ENCODE data around the gene DENND1A. TPM values are rescaled to one million over a fixed set of nuclear protein-coding genes. Genes with fewer than 3 reads are reported as not detected.

DENND1A gene
- total RNA-seq, 1 donor from 2014 or later, result 37.3 TPM

DNA sequence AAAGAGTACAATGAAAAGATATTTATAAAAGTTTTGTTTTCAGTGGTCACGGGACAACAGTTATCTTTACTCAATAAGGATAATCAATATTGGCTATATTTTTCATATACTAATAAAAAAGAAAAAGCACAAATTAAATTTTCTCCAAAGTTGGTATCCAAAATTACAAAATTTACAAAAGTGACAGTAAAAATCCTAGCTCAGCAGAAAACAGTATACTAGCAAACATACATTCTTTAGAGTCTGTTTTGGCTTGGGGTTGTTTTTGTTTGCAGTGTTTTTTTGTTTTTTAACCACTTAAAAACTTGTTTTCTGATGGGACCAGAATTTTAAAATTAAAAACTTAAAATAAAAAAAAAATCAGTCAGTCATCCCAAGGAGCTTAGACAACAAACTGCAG is 183.2 kb downstream of the DENND1A start:
- Histone ChIP-seq H3K4me1 (peaks cover 2 to 13% of the 10 kb centered on the region in 2 donors), H3K36me3 (no peaks in the 10 kb centered on the region), H3K27ac (no peak overlapping the region), H3K27me3 (no peaks in the 10 kb centered on the region), H3K9me3 (no peaks in the 10 kb centered on the region), H3K4me3 (no peak overlapping the region)
- intact Hi-C loops (cut with DNase I), result no loop called here
- TF ChIP-seq, protein P1, sequence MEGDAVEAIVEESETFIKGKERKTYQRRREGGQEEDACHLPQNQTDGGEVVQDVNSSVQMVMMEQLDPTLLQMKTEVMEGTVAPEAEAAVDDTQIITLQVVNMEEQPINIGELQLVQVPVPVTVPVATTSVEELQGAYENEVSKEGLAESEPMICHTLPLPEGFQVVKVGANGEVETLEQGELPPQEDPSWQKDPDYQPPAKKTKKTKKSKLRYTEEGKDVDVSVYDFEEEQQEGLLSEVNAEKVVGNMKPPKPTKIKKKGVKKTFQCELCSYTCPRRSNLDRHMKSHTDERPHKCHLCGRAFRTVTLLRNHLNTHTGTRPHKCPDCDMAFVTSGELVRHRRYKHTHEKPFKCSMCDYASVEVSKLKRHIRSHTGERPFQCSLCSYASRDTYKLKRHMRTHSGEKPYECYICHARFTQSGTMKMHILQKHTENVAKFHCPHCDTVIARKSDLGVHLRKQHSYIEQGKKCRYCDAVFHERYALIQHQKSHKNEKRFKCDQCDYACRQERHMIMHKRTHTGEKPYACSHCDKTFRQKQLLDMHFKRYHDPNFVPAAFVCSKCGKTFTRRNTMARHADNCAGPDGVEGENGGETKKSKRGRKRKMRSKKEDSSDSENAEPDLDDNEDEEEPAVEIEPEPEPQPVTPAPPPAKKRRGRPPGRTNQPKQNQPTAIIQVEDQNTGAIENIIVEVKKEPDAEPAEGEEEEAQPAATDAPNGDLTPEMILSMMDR (IDR thresholded peaks at IDR 0.05), result no peak
- no peak for DNase-seq (ENCODE audit: low spot score in 2 of 2)

DNA sequence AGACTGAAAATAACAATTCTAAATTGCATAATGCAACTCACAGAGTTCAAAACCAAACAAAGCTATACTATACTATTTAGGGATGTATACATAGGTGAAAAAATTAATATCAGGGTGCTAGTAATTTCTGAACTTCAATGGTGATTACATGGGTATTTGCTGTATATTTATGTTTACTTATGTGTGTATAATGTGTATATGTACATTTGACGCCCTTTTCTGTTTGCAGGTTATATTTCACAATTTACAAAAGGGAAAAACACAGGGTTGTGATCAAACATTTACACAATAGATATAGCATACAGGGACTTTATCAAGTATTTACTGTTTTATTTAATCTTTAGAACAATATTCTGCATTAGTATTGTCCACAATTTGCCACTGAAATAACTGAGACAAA is 184.0 kb downstream of the DENND1A start:
- Histone ChIP-seq H3K27me3 (no peaks in the 10 kb centered on the region), H3K4me1 (peaks cover 3 to 13% of the 10 kb centered on the region in 2 donors), H3K36me3 (no peaks in the 10 kb centered on the region), H3K9me3 (no peaks in the 10 kb centered on the region), H3K27ac (no peak overlapping the region), H3K4me3 (no peak overlapping the region)
- intact Hi-C loops (cut with DNase I), result no loop called here
- no peak for DNase-seq (ENCODE audit: low spot score in 2 of 2)
- TF ChIP-seq, protein P1 (IDR thresholded peaks at IDR 0.05), result no peak

DNA sequence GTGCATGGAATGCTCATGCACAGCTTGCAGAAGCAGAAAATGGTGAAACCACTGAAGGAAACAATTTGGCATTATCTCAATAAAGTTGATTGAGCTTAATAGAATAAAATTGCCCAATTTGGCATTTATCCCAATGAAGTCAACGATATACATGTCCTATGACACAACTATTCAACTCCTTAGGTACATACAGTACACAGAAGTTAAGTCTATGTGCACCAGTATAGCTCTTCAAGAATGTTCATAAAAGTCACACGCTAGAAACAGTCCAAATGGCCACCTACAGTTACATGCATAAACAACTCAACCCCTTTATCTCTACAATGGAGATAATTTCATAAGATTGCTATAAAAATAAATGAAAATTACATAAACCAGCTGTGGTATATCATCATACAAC is 184.5 kb downstream of the DENND1A start:
- Histone ChIP-seq H3K4me3 (no peak overlapping the region), H3K9me3 (no peaks in the 10 kb centered on the region), H3K27ac (no peak overlapping the region), H3K27me3 (no peaks in the 10 kb centered on the region), H3K4me1 (peaks cover 3 to 13% of the 10 kb centered on the region in 2 donors), H3K36me3 (no peaks in the 10 kb centered on the region)
- intact Hi-C loops (cut with DNase I), result no loop called here
- TF ChIP-seq, protein P1 (IDR thresholded peaks at IDR 0.05), result no peak
- no peak for DNase-seq (ENCODE audit: low spot score in 2 of 2)

DNA sequence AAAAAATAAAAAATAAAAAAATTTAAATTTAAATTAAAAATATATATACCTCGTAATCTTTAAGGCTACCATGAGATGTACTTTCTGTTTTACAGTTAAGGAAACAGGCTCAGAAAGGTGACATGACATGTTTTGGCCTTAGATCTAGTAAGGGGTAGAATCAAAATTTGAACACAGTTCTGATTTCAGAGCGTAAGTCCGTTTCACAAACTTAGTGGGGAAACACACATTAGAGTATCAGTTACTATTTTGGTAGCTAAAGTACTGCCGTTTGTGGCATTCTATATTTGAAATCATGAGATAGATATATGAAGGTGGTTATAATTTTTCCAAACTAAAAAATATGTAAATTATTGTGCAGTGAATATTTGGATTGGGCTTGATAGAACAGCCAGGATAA is 186.2 kb downstream of the DENND1A start:
- peaks cover 3 to 13% of the 10 kb centered on the region in 2 donors for H3K4me1 ChIP-seq
- no peak overlapping the region for H3K4me3 ChIP-seq
- no peak for DNase-seq (ENCODE audit: low spot score in 2 of 2)
- no peaks in the 10 kb centered on the region for H3K9me3 ChIP-seq
- H3K36me3 ChIP-seq, result no peaks in the 10 kb centered on the region
- intact Hi-C loops (cut with DNase I), result no loop called here
- H3K27me3 ChIP-seq, result no peaks in the 10 kb centered on the region
- no peak overlapping the region for H3K27ac ChIP-seq
- TF ChIP-seq, protein P1 (IDR thresholded peaks at IDR 0.05), result no peak

DNA sequence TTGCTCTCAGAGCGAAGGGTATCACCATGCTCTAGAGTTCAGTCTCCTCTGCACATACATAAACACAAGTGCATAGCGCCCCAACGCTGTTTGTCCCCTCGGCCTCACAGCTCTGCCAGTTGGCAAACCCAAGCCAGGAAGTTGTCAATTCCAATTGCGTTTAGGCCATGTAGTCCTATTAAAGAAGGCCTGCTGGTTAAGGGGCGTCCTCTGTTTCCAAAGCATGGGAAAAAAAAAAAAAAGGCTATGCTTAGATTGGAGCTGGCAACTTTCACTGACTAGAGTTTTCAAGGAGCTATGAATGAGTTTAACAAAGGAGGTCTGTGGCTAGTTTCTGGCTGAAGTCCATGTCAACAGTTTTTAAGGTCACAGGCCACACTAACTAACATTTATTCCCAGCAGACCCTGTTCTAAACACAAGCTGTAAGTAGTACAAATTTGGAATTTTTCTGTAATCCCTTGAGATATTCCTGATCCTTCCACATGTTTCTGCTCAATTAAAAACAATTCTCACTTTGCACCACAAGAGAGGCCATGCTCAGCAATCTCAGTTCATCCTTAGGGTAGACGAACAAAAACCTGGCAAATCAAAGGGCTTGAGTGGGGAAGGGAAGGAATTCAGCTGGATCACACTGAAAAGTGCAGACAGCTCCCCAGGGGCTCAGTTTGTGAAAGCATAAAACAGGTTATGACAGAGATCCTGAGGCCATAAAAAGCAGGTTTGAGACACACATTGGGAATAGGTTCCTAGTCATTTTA is 187.7 kb downstream of the DENND1A start:
- H3K27me3 ChIP-seq, result no peaks in the 10 kb centered on the region
- H3K27ac ChIP-seq, result peak overlapping the region in 1 of 2 donors; percentile 5
- TF ChIP-seq, protein P1 (IDR thresholded peaks at IDR 0.05), result no peak
- H3K36me3 ChIP-seq, result no peaks in the 10 kb centered on the region
- H3K4me3 ChIP-seq, result peak overlapping the region in 1 of 2 donors; percentile 35
- intact Hi-C loops (cut with DNase I), result no loop called here
- no peaks in the 10 kb centered on the region for H3K9me3 ChIP-seq
- H3K4me1 ChIP-seq, result peaks cover 3 to 13% of the 10 kb centered on the region in 2 donors
- DNase-seq (ENCODE audit: low spot score in 2 of 2), result no peak

Data from ascending aorta (tissue), 2 donors.